Endothelial cell of umbilical vein (primary cell): ENCODE results near the gene PRIM2. TPM values are rescaled to one million over a fixed set of nuclear protein-coding genes. Genes with fewer than 3 reads are reported as not detected.
"Not testable (repeated sequence)": the region's sequence is repeated elsewhere in the genome, so short reads cannot be mapped to it uniquely, and the experiment has no call there.

Source experiments
- BruUV-seq: library from RNA; stranded (reverse); fragments of 400-500 nt; replicated peaks from 2 replicates; lab custom pipeline; 2021; lab: Mats Ljungman, UMichigan
- CTCF ChIA-PET: fragments of 300-600, 350-600 bp; sonication (Branson Sonifier 250); formaldehyde crosslinking; loops from one replicate; lab custom pipeline; 2021; ENCODE audit warnings: antibody characterized with exemption, inconsistent platforms; lab: Charles Lee
- POLR2A ChIA-PET: fragments of 300-600, 350-600 bp; sonication (Branson Sonifier 250); formaldehyde crosslinking; loops from one replicate; lab custom pipeline; 2021; ENCODE audit warnings: antibody characterized with exemption, inconsistent platforms; lab: Charles Lee
- DNase-seq: peaks from one replicate; pipeline ENCODE4 v3.0.0-alpha.2; 2011; ENCODE audit warnings: low read depth, low spot score
- FAIRE-seq: peaks from 2 replicates; lab custom pipeline; 2011; peaks lifted over from hg19 to GRCh38; lab: Jason Lieb, UNC
- H2AFZ ChIP-seq: 2 replicates; pipeline ENCODE4 v1.6.0; 2012; ENCODE audit warnings: low read depth, low read length, control low read depth, inconsistent platforms
- H3K27ac ChIP-seq: 2 replicates; pipeline ENCODE4 v1.5.1; 2011; ENCODE audit warnings: low read depth, mild to moderate bottlenecking, control low read depth, low read length, moderate library complexity; ENCODE audit not compliant: insufficient read depth
- H3K27me3 ChIP-seq, 2 experiments: 2 replicates each; pipeline versions ENCODE4 v1.6.0 to v1.6.1; 2011; ENCODE audit warnings: low read length in 2 of 2, mixed read lengths in 1 of 2; ENCODE audit not compliant: control insufficient read depth in 2 of 2, insufficient read depth in 2 of 2
- H3K36me3 ChIP-seq, 2 experiments: 2 replicates in 1 of 2; 3 replicates in 1 of 2; pipeline ENCODE4 v1.5.1; 2011; ENCODE audit warnings: low read length in 2 of 2, mild to moderate bottlenecking in 1 of 2, moderate library complexity in 1 of 2; ENCODE audit not compliant: control insufficient read depth in 2 of 2, insufficient read depth in 2 of 2; ENCODE audit errors: extremely low read depth in 1 of 2
- H3K4me1 ChIP-seq: 3 replicates; pipeline ENCODE4 v1.5.1; 2011; ENCODE audit warnings: mild to moderate bottlenecking, low read length; ENCODE audit not compliant: control insufficient read depth, insufficient read depth; ENCODE audit errors: extremely low read depth
- H3K4me2 ChIP-seq: 2 replicates; pipeline ENCODE4 v1.6.1; 2011; ENCODE audit warnings: low read length, control low read depth, mixed read lengths; ENCODE audit not compliant: insufficient read depth
- H3K4me3 ChIP-seq, 3 experiments: fragments of 200-600 bp in 1 of 3; sonication (generic), shearing (Covaris generic) in 1 of 3; replicated peaks in 1 of 3; 2 replicates each; pipeline ENCODE4 v1.5.1; 2011 to 2016; ENCODE audit warnings: control low read depth in 3 of 3, low read length in 3 of 3, mild to moderate bottlenecking in 2 of 3, inconsistent platforms in 1 of 3, low read depth in 1 of 3, moderate library complexity in 1 of 3; ENCODE audit not compliant: insufficient read depth in 1 of 3
- H3K79me2 ChIP-seq: 2 replicates; pipeline ENCODE4 v1.6.0; 2012; ENCODE audit warnings: low read length, inconsistent platforms; ENCODE audit not compliant: control insufficient read depth, insufficient read depth
- H3K9ac ChIP-seq: replicated peaks from 2 replicates; pipeline ENCODE3; 2011; ENCODE audit warnings: low read length, control low read depth; ENCODE audit not compliant: insufficient read depth; ENCODE audit errors: extremely low read depth
- H3K9me1 ChIP-seq: replicated peaks from 3 replicates; pipeline ENCODE4 v1.6.0; 2011; ENCODE audit warnings: mild to moderate bottlenecking, low read length; ENCODE audit not compliant: control insufficient read depth, insufficient read depth; ENCODE audit errors: extremely low read depth
- H3K9me3 ChIP-seq: replicated peaks from 2 replicates; pipeline ENCODE4 v1.5.1; 2012; ENCODE audit warnings: low read length, inconsistent platforms; ENCODE audit not compliant: control insufficient read depth, insufficient read depth
- H4K20me1 ChIP-seq: replicated peaks from 2 replicates; pipeline ENCODE3; 2011; ENCODE audit warnings: mild to moderate bottlenecking, low read length; ENCODE audit not compliant: control insufficient read depth, insufficient read depth; ENCODE audit errors: extremely low read depth
- dilution Hi-C: fragments of 300-500 bp; cut with MboI; formaldehyde crosslinking; loops from one replicate; pipeline ENCODE4 v1.15.0; 2019; ENCODE audit warnings: low sequenced_read_pairs; ENCODE audit not compliant: extremely low pct_ligation_motif_present
- intact Hi-C: fragments of 100-400 bp; cut with micrococcal nuclease; formaldehyde crosslinking; loops from one replicate; pipeline ENCODE4 v1.10.0; 2022
- polyA plus RNA-seq, 4 experiments: library from polyadenylated mRNA; depleted of rRNA in 3 of 4; stranded (reverse) in 3 of 4; unstranded in 1 of 4; fragments of >200 nt; gene quantifications; 2 replicates each; pipeline versions ENCODE4 v1.2.1 to v1.2.3, GENCODE V29; 2011 to 2012; ENCODE audit warnings: missing spikeins in 1 of 4
- total RNA-seq: library from RNA; stranded (reverse); gene quantifications from 2 replicates; pipeline ENCODE4 v1.2.3, GENCODE V29; 2021

Gene PRIM2
- total and polyA plus RNA-seq, 2 donors (not counting 3 experiments of a cell fraction or from before 2014, with no cell fraction given) = 5.3 to 21.0 TPM

- dilution Hi-C loops, H3K4me2 ChIP-seq, intact Hi-C loops, H3K36me3 ChIP-seq, FAIRE-seq, CTCF ChIA-PET, H3K27me3 ChIP-seq, POLR2A ChIA-PET, H3K79me2 ChIP-seq, DNase-seq, BruUV-seq, H3K9ac ChIP-seq, H3K27ac ChIP-seq, H3K4me3 ChIP-seq, H2AFZ ChIP-seq, H3K4me1 ChIP-seq, H3K9me1 ChIP-seq, H4K20me1 ChIP-seq, H3K9me3 ChIP-seq: not testable (repeated sequence)
These were observed 193.0 kb downstream of the PRIM2 start for GRCh38 chr6:57510390-57510789.

DNA sequence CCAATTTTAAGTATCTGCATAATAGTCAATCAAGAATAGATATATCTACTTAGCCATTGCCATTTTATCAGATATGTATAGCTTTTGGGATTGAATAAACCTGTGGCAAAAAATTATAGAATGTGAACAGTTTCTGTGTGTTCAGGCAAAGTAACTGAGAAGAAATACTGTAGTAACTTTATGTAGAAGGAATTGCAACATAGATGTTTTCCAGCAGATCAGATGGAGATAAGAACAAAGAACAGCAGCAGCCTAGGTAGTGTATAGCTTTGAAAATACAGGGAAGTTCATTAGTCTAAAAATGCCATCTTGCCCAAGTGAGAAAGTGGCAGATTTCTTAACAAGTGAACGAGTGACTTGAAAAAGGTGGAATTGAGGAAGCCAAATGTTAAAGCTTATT, 197.7 kb downstream of the PRIM2 start:
- FAIRE-seq, BruUV-seq, H3K27ac ChIP-seq, H3K27me3 ChIP-seq, H3K9me1 ChIP-seq, H2AFZ ChIP-seq, H4K20me1 ChIP-seq, POLR2A ChIA-PET, H3K4me2 ChIP-seq, DNase-seq, H3K9ac ChIP-seq, intact Hi-C loops, H3K79me2 ChIP-seq, H3K4me3 ChIP-seq, H3K4me1 ChIP-seq, H3K9me3 ChIP-seq, dilution Hi-C loops, H3K36me3 ChIP-seq, CTCF ChIA-PET: not testable (repeated sequence)

DNA sequence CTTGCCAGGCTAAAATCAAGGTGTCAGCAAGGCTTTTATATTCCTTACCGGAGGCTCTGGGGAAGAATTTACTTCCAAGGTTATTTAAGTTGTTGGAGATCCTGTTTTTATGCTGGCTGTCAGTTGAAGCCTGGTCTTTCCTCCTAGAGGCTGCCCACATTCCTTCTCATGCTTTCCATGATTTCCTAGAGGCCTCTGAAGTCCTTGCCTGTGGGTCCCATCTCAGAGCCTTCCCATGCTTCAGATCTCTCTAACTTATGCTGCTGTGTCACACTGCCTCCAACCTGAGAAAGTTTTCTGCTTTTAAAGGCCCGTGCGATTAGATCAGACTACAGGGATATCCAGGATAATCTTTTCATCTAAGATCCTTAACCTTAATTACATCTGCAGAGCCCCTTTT, 198.4 kb downstream of the PRIM2 start:
- H4K20me1 ChIP-seq, DNase-seq, intact Hi-C loops: not testable (repeated sequence)

GRCh38 chr6:57516776-57517175, 199.3 kb downstream of the PRIM2 start:
- H2AFZ ChIP-seq, H3K79me2 ChIP-seq, BruUV-seq, H3K9me3 ChIP-seq, H3K27me3 ChIP-seq, DNase-seq, H3K4me1 ChIP-seq, H4K20me1 ChIP-seq, H3K9me1 ChIP-seq, intact Hi-C loops, H3K4me2 ChIP-seq, POLR2A ChIA-PET, FAIRE-seq, H3K9ac ChIP-seq, H3K27ac ChIP-seq, dilution Hi-C loops, H3K4me3 ChIP-seq, CTCF ChIA-PET, H3K36me3 ChIP-seq: not testable (repeated sequence)

More for the DNA sequence above, 198.4 kb downstream of the PRIM2 start:
- FAIRE-seq, CTCF ChIA-PET, H3K9me3 ChIP-seq, dilution Hi-C loops, H2AFZ ChIP-seq, H3K36me3 ChIP-seq, H3K9me1 ChIP-seq, H3K4me2 ChIP-seq, H3K79me2 ChIP-seq, POLR2A ChIA-PET, H3K27ac ChIP-seq, H3K4me1 ChIP-seq, BruUV-seq, H3K9ac ChIP-seq, H3K27me3 ChIP-seq, H3K4me3 ChIP-seq: not testable (repeated sequence)
